Muscle of leg (tissue), 11 donors: Measurements from ENCODE around the gene ARSG. TPM values are rescaled to one million over a fixed set of nuclear protein-coding genes. Genes with fewer than 3 reads are reported as not detected.
"Not testable (repeated sequence)": the region's sequence is repeated elsewhere in the genome, so short reads cannot be mapped to it uniquely, and the experiment has no call there.

Source experiments
- DNase-seq: peaks from one replicate; pipeline ENCODE4 v3.0.0; 2013
- H3K27ac ChIP-seq: one replicate; pipeline ENCODE4 v1.5.1; 2013; ENCODE audit warnings: mild to moderate bottlenecking, low read length, control low read depth
- H3K27me3 ChIP-seq: one replicate; pipeline ENCODE4 v1.6.1; 2013; ENCODE audit warnings: low read length; ENCODE audit not compliant: control insufficient read depth, insufficient read depth
- H3K36me3 ChIP-seq: one replicate; pipeline ENCODE4 v1.6.1; 2013; ENCODE audit warnings: low read length; ENCODE audit not compliant: control insufficient read depth, insufficient read depth
- H3K4me1 ChIP-seq: one replicate; pipeline ENCODE4 v1.6.1; 2013; ENCODE audit warnings: low read length; ENCODE audit not compliant: control insufficient read depth, insufficient read depth
- H3K4me3 ChIP-seq: one replicate; pipeline ENCODE4 v1.5.1; 2013; ENCODE audit warnings: low read length, control low read depth
- H3K9me3 ChIP-seq: replicated peaks from 2 replicates; pipeline ENCODE4 v1.6.1; 2013; ENCODE audit warnings: low read depth, low read length; ENCODE audit not compliant: control insufficient read depth
- whole genome bisulfite sequencing: methylation state at CpG from one replicate; pipeline ENCODE4 v1.1.5; 2013; ENCODE audit warnings: missing lambda C conversion rate; ENCODE audit not compliant: insufficient coverage; 5-methylcytosine and 5-hydroxymethylcytosine counted together
- polyA plus RNA-seq, 8 donors: library from polyadenylated mRNA; unstranded; fragments of 120-200 nt; gene quantifications; one replicate each; pipeline versions ENCODE4 v1.2.1 to v1.2.3, GENCODE V29; 2013; ENCODE audit warnings: inconsistent platforms in 1 of 8, low replicate concordance in 1 of 8; ENCODE audit not compliant: insufficient read length in 8 of 8, insufficient read depth in 1 of 8
- total RNA-seq: library from RNA; stranded (reverse); fragments of 120-200 nt; gene quantifications from one replicate; pipeline ENCODE4 v1.2.4, GENCODE V29; 2013

Gene ARSG
- total and polyA plus RNA-seq, 9 donors, result 2.2 to 3.7 (median 2.9) TPM

DNA sequence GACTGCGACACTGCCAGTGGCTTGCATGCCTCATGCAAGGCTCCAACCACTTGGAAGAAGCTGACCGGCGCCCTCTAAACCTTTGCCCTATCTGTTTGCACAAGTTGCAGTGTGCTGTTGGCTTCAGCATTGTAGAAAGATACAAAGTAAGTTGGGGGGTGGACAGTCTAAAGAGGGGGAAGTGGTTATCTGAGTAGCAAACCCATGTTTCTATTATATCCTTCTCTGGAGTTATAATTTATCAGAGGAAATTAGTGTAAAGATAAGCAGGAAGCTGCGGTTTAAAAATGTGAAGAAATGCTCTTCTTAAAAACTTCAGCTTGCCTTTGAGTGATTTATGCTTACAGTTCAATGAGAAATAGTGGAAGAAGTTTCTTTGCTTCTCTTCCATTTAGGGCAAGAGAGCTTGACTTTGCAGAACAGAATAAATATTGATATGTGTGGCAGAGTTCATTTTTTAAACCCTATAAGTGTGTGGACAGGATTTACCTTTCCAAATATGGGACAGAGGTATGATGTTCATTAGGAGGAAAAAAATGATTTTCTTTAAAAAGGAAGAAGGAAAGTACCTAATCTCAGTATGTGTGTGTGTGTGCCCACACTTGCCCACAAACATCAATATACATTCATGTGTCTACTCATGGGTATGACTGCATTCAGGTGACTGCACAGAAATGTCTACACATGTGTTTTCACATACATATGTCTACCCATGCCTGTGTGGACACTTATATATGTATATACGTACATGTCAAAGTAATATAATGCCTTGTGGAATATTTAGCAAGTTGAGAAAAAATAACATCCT lies 35.4 kb upstream of the ARSG start:
- Histone ChIP-seq H3K4me3 (no peak overlapping the region), H3K27me3 (no peaks in the 10 kb centered on the region), H3K36me3 (peaks cover 24% of the 10 kb centered on the region), H3K9me3 (no peaks in the 10 kb centered on the region), H3K4me1 (peaks cover 3% of the 10 kb centered on the region), H3K27ac (no peak overlapping the region)
- no peak for DNase-seq
- 76% methylated on average over 3 of the region's 5 CpGs for WGBS

DNA sequence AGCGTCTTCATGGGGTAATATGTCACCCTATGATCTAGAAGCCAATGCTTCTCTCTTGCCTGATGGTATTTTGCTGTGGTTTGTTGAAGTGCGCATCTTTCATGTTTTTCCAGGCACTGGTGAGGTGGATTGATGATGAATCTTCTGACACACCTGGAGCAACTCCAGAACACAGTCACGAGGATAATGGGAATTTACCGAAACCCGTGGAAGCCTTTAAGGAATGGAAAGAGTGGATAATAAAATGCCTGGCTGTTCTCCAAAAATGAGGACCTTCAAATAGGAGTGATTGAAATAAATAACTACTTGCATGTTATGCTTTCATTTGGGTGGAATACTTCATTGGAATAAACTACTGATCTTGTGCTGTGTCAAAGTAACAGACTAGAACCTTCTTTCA lies 34.6 kb upstream of the ARSG start:
- H3K27ac ChIP-seq, H3K4me3 ChIP-seq, H3K9me3 ChIP-seq, H3K27me3 ChIP-seq, H3K4me1 ChIP-seq: not testable (repeated sequence)
- 80% methylated on average over 2 of the region's 5 CpGs for WGBS
- peak; percentile 13 for DNase-seq
- peaks cover 22% of the 10 kb centered on the region for H3K36me3 ChIP-seq

DNA sequence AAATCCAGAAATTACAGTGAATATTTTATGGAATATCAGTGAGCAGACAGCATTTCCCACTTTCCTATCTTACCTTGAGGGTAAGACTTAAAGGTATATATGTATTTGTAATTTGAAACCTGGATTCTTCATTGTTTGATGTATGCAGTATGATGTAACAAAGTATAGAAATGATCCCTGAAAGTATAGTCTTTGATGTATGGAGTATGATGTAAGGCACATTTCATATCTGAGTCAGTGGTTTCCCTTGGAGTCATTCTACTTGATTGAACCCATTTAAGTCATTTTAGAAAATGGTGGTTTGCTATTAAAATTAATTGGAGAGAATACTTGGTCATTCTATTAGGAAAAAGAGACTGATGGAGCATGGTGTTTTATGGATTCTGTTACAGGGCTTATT lies 33.4 kb upstream of the ARSG start:
- peaks cover 3% of the 10 kb centered on the region for H3K4me1 ChIP-seq
- DNase-seq, result no peak

DNA sequence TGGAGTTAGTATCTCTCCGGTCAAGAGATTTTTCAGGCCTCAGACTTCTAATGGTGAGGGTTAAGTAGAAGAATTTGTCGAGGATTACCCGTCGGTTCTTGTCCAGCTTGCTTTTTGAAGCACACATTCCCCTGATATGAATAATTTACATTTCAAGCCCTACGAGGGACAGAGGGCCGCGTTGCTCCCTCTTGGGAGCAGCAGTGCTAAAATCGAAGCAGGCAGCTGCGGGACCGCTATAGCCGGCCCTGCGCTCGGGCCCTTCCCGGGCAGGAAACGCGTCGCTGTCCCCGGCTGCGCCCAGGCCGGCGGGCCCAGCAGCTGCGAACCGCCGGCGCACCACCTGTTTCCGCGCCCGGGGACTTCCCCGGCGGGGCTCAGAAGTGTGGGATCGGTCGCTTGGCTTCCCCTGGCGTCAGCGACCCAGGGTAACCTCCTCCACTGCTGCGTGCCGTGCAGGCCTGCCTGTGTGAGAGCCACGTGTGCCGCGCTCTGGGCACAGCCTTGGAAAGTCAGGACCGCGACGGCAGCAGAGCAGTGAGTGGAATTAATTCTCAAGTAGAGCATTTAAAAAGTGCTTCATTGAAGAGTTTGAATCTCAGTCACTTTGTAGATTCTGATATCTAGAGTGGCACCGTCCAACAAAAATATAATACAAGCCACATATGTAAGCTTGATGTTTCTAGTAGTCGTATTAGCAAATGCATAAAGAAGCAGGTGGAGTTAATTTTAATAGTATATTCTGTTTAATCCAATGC lies 32.2 kb upstream of the ARSG start:
- H3K9me3 ChIP-seq, H3K4me1 ChIP-seq, H3K4me3 ChIP-seq, H3K27me3 ChIP-seq: not testable (repeated sequence)
- H3K27ac ChIP-seq, result peak overlapping the region; percentile 81
- WGBS, result 1% methylated on average over 9 of the region's 44 CpGs
- peak; percentile 67 for DNase-seq
- peaks cover 15% of the 10 kb centered on the region for H3K36me3 ChIP-seq

More for the DNA sequence above, 33.4 kb upstream of the ARSG start:
- Histone ChIP-seq H3K4me3 (no peak overlapping the region), H3K27me3 (no peaks in the 10 kb centered on the region), H3K36me3 (peaks cover 15% of the 10 kb centered on the region), H3K9me3 (no peaks in the 10 kb centered on the region), H3K27ac (no peak overlapping the region)

DNA sequence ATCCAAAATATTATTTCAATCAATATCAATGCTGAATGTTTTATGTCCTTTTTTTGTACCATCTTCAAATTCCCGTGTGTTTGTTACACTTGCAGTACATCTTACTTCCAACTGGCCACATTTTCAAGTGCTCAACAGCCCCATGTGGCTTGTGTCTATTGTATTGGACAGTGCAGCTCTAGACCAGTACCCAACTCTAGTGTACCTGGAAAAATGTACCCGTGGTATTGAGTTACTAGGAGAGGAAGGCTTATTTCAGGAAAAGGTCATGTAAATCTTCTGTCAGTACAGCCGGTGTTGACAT lies 31.7 kb upstream of the ARSG start:
- not testable (repeated sequence) for DNase-seq, H3K9me3 ChIP-seq, H3K4me1 ChIP-seq, H3K27me3 ChIP-seq, H3K4me3 ChIP-seq
- H3K27ac ChIP-seq, result peak overlapping the region; percentile 51
- no CpG with 5 or more reads among the region's 3 CpGs for WGBS
- H3K36me3 ChIP-seq, result peaks cover 15% of the 10 kb centered on the region

DNA sequence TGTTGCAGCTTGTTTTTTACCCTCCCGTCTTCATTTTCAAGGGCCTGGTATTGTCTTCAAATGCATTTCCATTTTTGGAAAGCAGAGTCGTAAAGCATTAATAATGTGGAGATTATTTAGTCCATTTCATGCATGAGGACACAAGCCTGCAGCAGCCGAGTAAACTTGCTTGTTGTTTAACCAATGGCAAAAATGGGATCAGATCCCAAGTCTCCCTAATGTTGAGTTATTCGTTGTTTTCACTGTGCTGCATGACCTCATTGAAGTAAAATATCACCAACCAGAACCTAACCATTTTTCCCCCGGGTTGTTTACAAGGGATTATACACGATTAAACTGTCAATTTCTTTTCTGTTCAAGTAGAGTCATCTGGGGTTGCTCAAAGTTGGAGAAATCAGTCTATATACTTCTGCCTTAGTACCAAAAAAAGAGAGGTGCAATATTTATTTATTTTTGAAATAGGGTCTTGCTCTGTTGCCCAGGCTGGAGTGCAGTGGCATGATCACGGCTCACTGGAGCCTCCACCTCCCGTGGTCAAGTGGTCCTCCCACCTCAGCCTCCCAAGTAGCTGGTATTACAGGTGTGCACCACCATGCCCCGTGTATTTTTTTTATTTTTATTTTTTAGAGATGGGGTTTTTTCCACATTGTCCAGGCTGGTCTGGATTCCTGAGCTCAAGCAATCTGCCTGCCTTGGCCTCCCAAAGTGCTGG lies 31.1 kb upstream of the ARSG start:
- no peak for DNase-seq
- H3K9me3 ChIP-seq, result no peaks in the 10 kb centered on the region
- peaks cover 9% of the 10 kb centered on the region for H3K36me3 ChIP-seq
- peaks cover 5% of the 10 kb centered on the region for H3K4me1 ChIP-seq
- H3K27me3 ChIP-seq, result no peaks in the 10 kb centered on the region
- WGBS, result no CpG with 5 or more reads among the region's 9 CpGs
- no peak overlapping the region for H3K4me3 ChIP-seq
- H3K27ac ChIP-seq, result no peak overlapping the region

DNA sequence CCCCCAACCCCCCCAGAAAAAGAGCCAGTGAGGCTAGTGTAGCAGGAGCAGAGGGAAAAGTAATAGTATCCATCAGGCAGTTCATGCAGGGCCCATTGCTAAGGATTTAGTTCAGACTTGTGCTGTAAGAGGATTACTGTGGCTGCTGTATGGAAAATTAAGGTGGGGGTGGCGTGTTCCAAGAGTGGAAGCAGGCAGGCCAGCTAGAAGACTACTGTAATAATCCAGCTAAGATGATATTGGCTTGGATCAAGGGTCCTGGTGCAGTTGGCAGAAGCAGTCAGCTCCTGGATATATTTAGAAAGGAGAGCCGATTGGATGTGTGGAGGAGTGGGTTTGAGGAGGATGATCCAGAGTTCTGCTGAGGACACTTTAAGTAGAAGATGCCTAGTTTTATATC lies 28.8 kb upstream of the ARSG start:
- H3K9me3 ChIP-seq, H3K4me3 ChIP-seq, H3K27ac ChIP-seq, H3K4me1 ChIP-seq, H3K27me3 ChIP-seq, H3K36me3 ChIP-seq: not testable (repeated sequence)
- peak; percentile 38 for DNase-seq
- 54% methylated on average over 2 of the region's 2 CpGs for WGBS

DNA sequence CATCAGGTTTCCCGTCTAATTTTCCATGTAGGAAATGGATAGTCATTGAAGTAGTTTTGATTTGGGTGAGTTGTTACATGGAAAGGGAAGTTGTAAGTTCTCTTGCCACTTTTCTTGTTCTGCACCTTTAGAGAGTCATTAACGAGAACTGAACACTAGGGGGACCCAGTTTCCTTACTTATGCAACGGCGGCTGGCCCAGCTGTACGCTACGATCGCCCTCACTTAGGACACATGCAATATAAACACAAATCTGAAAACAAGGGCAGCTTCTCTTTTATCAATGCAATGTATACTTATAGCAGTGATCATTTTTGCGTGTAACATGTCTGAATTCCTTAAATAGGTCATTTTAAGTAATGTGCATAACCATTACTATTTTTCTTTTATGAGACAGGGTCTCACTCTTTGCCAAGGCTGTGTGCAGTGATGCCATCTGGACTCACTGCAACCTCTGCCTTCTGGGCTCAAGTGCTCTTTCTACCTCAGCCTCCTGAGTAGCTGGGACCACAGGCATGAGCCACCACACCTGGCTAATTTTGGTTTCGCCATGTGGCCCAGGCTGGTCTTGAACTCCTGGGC lies 28.1 kb upstream of the ARSG start:
- not testable (repeated sequence) for H3K4me1 ChIP-seq

DNA sequence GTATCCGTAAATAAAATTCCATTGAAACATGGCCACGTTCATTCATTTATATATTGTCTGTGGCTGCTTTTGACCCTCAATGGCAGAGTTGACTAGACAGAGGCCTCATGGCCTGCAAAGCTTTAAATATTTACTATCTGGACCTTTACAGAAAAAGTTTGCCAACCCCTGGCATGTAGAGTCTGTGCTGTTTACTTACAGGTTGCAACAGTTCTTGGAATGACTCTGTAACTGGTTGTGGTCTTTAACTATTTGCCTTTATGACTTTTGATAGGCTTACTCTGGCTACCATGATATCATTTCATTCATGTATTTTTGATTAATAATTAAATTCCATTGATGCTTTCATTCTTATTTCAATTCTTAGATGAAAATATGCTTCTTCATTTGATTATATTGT lies 25.5 kb upstream of the ARSG start:
- not testable (repeated sequence) for DNase-seq

More for the DNA sequence above, 28.1 kb upstream of the ARSG start:
- H3K4me3 ChIP-seq, H3K27ac ChIP-seq, H3K36me3 ChIP-seq, H3K27me3 ChIP-seq, H3K9me3 ChIP-seq: not testable (repeated sequence)
- DNase-seq, result peak; percentile 58
- 100% methylated on average over 1 of the region's 9 CpGs for WGBS

DNA sequence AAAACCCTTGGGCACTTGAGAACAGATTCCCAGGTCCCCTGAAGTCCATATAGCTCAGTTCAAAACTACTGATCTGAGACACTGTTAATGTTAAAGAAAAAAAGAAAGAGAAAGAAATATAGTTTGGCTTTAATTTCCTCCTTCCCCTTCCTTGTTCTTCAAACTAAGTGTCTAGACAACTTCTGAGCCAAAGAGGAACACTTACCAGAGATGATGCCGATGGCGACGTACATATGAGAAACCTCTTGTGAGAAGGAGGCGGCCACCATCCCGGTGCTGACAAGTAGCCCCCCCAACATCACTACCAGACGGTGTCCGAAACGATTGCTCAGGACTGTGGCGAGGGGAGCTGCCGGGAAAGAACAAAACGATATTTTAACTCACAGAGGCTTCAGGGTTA lies 17.6 kb upstream of the ARSG start:
- Histone ChIP-seq H3K27ac (no peak overlapping the region), H3K27me3 (no peaks in the 10 kb centered on the region), H3K36me3 (no peaks in the 10 kb centered on the region), H3K4me3 (no peak overlapping the region), H3K9me3 (peaks cover 9% of the 10 kb centered on the region), H3K4me1 (no peaks in the 10 kb centered on the region)
- DNase-seq, result no peak
- 52% methylated on average over 6 of the region's 11 CpGs for WGBS

More for the DNA sequence above, 25.5 kb upstream of the ARSG start:
- WGBS, result no CpG with 5 or more reads among the region's 2 CpGs
- not testable (repeated sequence) for H3K9me3 ChIP-seq, H3K4me3 ChIP-seq, H3K27me3 ChIP-seq, H3K36me3 ChIP-seq, H3K4me1 ChIP-seq, H3K27ac ChIP-seq
